GM12874 (cell line): ENCODE data around the gene SYT12.

ENCODE experiments used
- TF ChIP-seq, protein P1 (sequence below): IDR thresholded peaks from 2 replicates; pipeline ENCODE4 v1.5.1; 2011; ENCODE audit warnings: low read depth, mild to moderate bottlenecking, control low read depth, low read length, moderate library complexity; ENCODE audit not compliant: insufficient read depth

Gene SYT12

DNA sequence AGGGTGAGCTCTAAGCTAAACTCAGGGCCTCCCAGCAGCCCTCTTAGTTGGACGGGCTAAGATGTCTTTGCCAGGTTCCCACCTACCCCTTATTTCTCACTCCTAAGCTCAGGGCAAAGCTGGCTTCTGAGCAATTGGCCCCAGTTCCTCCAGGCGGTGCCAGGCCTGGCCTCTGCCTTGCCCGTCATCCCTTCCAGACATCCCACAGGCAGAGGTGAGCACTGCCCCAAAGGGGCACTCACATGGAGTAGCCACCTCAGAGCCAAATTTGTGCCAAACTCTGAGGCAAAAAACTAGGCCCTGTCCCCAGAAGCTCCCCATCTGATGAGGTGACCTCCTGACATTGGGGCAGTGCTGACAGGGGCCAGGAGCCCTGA lies 43.4 kb downstream of the SYT12 start:
- TF ChIP-seq, protein P1, sequence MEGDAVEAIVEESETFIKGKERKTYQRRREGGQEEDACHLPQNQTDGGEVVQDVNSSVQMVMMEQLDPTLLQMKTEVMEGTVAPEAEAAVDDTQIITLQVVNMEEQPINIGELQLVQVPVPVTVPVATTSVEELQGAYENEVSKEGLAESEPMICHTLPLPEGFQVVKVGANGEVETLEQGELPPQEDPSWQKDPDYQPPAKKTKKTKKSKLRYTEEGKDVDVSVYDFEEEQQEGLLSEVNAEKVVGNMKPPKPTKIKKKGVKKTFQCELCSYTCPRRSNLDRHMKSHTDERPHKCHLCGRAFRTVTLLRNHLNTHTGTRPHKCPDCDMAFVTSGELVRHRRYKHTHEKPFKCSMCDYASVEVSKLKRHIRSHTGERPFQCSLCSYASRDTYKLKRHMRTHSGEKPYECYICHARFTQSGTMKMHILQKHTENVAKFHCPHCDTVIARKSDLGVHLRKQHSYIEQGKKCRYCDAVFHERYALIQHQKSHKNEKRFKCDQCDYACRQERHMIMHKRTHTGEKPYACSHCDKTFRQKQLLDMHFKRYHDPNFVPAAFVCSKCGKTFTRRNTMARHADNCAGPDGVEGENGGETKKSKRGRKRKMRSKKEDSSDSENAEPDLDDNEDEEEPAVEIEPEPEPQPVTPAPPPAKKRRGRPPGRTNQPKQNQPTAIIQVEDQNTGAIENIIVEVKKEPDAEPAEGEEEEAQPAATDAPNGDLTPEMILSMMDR: no peak

DNA sequence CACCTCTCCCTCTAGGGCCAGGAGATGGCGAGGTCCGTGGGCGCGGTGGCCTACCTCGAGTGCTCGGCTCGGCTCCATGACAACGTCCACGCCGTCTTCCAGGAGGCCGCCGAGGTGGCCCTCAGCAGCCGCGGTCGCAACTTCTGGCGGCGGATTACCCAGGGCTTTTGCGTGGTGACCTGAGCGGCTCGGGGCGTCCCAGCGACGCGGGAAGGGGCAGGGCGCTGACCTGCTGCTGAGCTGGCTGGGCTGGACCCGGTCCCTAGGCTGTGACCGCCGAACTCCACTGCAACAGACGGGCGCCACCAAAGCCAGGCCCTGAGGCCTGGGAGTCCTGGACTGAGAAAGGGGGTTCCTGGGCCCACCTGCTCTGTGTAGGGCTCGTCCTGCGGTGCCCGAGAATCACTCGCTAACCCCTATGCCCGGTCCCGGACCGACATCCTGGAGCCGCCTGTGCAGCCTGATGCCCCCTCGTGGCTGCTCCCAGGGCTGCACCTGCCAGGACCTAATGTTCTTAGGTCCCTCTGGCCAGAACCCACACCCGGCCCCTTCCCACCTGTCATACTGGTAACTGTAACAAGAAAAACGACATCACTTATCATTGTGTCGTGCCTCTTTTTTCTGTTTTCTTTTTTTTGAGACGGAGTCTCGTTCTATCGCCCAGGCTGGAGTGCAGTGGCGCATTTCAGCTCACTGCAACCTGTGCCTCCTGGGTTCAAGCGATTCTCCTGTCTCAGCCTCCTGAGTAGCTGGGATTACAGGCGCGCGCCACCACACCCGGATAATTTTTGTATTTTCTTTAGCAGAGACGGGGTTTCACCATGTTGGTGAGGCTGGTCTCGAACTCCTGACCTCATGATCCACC lies 48.7 kb downstream of the SYT12 start:
- TF ChIP-seq, protein P1: peak; percentile 94

DNA sequence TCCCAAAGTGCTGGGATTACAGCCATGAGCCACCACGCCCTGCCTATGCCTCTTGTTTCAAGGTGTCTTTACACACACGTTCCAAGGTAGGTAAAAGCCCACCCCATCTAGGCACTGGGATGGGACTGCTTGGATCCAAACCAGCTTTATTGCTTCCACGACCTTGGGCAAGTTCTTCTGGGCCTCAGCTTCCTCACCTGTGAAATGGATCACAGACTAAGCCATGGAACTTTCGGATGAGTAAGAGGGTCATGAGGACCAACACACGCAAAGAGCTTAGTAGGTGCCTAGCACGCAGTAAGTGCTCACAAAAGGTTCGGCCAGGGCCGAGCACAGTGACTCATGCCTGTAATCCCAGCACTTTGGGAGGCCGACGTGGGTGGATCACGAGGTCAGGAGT lies 49.4 kb downstream of the SYT12 start:
- TF ChIP-seq, protein P1: no peak

DNA sequence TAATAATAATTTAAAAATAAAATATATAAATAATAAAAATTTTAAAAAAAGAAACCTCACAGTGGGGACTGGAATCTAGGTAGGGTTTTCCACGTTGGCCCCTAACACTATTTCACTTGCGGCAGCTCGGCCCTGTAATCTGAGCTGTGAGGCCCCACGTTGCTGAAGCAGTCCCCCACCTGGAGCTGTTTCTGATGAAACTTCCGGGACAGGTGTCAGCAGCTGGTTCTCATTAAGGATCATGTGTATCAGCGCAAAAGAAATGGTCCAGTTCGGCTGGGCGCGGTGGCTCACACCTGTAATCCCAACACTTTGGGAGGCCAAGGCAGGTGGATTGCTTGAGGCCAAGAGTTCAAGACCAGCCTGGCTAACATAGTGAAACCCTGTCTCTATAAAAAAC lies 51.0 kb downstream of the SYT12 start:
- TF ChIP-seq, protein P1: no peak

DNA sequence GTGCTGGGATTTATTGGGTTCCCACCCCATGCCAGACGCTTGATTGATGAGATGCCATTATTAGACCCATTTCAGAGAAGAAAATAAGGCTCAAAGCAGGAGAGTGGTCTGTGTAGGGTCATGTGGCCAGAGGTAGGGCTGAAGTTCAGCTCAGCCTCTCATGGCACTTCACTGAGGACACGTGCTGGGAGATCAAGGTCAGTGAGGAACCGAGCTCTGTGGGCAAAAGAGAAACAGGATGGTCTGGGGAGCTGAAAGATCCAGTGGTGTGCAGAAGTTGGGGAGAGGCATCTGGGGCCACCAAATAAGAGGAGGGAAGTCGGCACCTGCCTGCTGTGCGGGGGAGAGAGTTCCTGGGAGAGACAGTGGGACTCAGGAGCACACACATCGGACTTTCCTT lies 53.3 kb downstream of the SYT12 start:
- TF ChIP-seq, protein P1: no peak

DNA sequence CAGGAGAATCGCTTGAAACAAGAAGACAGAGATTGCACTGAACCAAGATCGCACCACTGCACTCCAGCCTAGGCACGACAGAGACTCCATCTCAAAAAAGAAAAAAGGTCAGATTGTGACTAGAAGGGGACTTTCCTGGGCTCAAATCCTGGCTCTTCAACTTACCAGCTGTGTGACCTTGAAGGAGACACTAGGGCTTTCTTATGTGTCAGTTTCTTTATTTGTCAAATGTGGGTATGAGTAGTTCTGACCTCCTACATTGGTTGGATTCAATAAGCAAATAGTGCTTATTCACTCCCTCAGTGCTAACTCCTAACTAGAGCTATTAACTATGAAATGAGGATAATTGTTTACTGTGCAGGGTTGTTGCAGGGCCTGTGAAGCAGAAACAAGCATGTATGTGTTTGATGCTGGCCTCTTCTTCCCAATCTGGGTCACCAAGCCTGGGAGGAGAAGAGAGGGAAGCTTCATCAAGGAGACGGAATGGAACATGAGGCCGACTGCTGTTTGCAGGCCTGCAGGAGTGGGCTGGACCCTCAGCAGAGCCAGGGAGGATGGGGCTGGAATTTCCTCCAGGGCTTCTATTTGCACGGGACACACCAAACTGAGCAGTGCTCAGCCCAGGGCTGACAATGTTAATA lies 56.3 kb downstream of the SYT12 start:
- TF ChIP-seq, protein P1: no peak

DNA sequence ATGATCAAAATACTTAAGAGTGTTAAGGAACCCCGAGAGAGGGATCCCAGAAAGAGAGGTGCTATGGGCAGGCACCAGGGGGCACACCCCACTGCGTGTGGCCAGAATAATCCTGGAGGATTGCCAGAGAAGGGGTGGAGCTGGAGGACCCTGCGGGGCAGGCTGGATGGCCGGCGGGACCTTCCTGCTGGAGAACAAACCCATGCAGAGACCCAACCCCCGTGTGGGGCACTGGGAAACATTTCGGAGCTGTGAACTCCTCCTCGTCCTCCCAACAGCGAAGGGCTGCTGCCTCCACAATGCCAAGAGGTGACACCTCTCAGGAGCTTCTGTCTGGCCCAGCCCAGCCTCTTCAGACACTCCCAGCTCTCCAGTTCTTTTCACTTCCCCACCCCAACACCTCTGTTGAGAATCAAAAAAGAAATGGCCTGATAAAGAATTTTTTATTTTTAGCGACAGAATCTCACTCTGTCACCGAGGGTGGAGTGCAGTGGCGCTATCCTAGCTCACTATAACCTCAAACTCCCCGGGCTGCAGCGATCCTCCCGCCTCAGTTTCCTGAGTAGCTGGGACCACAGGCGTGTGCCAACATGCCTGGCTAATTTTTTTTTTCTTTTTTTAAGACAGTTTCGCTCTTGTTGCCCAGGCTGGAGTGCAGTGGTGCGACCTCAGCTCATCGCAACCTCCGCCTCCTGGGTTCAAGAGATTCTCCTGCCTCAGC lies 59.3 kb downstream of the SYT12 start:
- TF ChIP-seq, protein P1: peak; percentile 16; the same call in 1 of the 2 replicates
